HEK293T (cell line): ENCODE data around the gene HEXB.
"Not testable (repeated sequence)": the region's sequence is repeated elsewhere in the genome, so short reads cannot be mapped to it uniquely, and the experiment has no call there.

Experiments used
- ARNT ChIP-seq: fragments of 450-650 bp; IDR thresholded peaks from 2 replicates; pipeline ENCODE4 v1.6.1; 2017; ENCODE audit warnings: mild to moderate bottlenecking
- BHLHE40 ChIP-seq: fragments of 450-650 bp; IDR thresholded peaks from 2 replicates; pipeline ENCODE4 v1.6.1; 2016; ENCODE audit warnings: mild to moderate bottlenecking, moderate library complexity, borderline replicate concordance
- CTBP1 ChIP-seq: fragments of 450-650 bp; IDR thresholded peaks from 2 replicates; pipeline ENCODE4 v1.6.1; 2016; ENCODE audit warnings: borderline replicate concordance
- ELF4 ChIP-seq: fragments of 450-650 bp; IDR thresholded peaks from 2 replicates; pipeline ENCODE4 v1.6.1; 2017; ENCODE audit warnings: antibody characterized with exemption
- FOXA1 ChIP-seq: fragments of 450-650 bp; IDR thresholded peaks from 2 replicates; pipeline ENCODE4 v1.6.1; 2016; ENCODE audit warnings: mild to moderate bottlenecking
- FOXK2 ChIP-seq: fragments of 450-650 bp; IDR thresholded peaks from 2 replicates; pipeline ENCODE4 v1.6.1; 2016; ENCODE audit warnings: mild to moderate bottlenecking
- FOXM1 ChIP-seq: fragments of 450-650 bp; IDR thresholded peaks from 2 replicates; pipeline ENCODE4 v1.6.1; 2017; ENCODE audit warnings: mild to moderate bottlenecking, borderline replicate concordance
- HDGF ChIP-seq: fragments of 450-650 bp; IDR thresholded peaks from 2 replicates; pipeline ENCODE4 v1.6.1; 2017; ENCODE audit warnings: antibody characterized with exemption, borderline replicate concordance
- L3MBTL2 ChIP-seq: fragments of 450-650 bp; conservative IDR thresholded peaks from 2 replicates; pipeline ENCODE4 v1.6.1; 2016; ENCODE audit warnings: mild to moderate bottlenecking
- NFRKB ChIP-seq: fragments of 450-650 bp; IDR thresholded peaks from 2 replicates; pipeline ENCODE4 v1.6.1; 2016; ENCODE audit warnings: mild to moderate bottlenecking, moderate library complexity
- SP1 ChIP-seq: fragments of 450-650 bp; IDR thresholded peaks from 2 replicates; pipeline ENCODE4 v1.6.1; 2017
- SUZ12 ChIP-seq: fragments of 450-650 bp; IDR thresholded peaks from 2 replicates; pipeline ENCODE4 v1.6.1; 2016; ENCODE audit warnings: mild to moderate bottlenecking
- TARDBP ChIP-seq: fragments of 450-650 bp; IDR thresholded peaks from 2 replicates; pipeline ENCODE4 v1.6.1; 2016

DNA sequence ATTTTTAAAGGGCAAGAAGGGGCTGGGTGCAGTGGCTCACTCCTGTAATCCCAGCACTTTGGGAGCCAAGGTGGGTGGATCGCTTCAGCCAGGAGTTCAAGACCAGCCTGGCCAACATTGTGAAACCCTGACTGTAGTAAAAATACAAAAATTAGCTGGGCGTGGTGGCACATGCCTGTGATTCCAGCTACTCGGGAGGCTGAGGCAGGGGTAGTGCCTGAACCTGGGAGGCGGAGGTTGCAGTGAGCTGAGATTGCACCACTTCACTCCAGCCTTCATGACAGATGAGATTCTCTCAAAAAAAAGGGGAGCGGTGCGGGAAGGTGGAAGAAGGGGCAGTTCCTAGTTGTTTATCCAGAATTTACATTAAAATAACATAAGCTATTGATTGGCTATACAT lies 8.6 kb upstream of the HEXB start:
- TF ChIP-seq ARNT, BHLHE40, CTBP1, FOXA1, FOXK2, SP1, FOXM1, L3MBTL2, ELF4, HDGF, NFRKB, SUZ12, TARDBP: not testable (repeated sequence)
